Mammary epithelial cell (primary cell): ENCODE data around the gene PGM5.

Experiments
- EZH2 ChIP-seq: IDR thresholded peaks from 2 replicates; pipeline ENCODE4 v1.6.1; 2012; ENCODE audit warnings: low read length, inconsistent platforms, borderline replicate concordance
- TF ChIP-seq, protein P1 (sequence below), 2 donors: IDR thresholded peaks in 1 of 2; conservative IDR thresholded peaks in 1 of 2; 2 replicates each; pipeline ENCODE4 v1.5.1; 2011 to 2012; ENCODE audit warnings: inconsistent platforms in 2 of 2, low read length in 2 of 2, mild to moderate bottlenecking in 2 of 2, control low read depth in 1 of 2, low read depth in 1 of 2; ENCODE audit not compliant: insufficient read depth in 1 of 2; ENCODE audit errors: extremely low read depth in 1 of 2

DNA sequence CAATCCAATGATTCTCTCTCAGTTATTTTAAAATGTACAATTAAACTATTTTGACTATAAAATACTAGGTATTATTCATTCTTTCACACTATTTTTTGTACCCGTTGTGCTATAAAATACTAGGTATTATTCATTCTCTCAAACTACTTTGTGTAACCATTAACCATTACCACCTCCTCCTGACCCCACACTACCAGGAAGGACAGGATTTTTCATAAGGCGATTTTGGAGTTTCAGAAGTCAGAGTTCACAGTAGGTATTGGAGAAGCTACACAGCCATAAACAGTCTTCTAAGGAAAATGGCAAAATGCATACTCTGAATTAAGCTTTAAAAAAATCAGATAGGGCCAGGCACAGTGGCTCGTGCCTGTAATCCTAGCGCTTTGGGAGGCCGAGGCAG is 219.4 kb downstream of the PGM5 start:
- TF ChIP-seq EZH2 = no peak
- TF ChIP-seq, protein P1, sequence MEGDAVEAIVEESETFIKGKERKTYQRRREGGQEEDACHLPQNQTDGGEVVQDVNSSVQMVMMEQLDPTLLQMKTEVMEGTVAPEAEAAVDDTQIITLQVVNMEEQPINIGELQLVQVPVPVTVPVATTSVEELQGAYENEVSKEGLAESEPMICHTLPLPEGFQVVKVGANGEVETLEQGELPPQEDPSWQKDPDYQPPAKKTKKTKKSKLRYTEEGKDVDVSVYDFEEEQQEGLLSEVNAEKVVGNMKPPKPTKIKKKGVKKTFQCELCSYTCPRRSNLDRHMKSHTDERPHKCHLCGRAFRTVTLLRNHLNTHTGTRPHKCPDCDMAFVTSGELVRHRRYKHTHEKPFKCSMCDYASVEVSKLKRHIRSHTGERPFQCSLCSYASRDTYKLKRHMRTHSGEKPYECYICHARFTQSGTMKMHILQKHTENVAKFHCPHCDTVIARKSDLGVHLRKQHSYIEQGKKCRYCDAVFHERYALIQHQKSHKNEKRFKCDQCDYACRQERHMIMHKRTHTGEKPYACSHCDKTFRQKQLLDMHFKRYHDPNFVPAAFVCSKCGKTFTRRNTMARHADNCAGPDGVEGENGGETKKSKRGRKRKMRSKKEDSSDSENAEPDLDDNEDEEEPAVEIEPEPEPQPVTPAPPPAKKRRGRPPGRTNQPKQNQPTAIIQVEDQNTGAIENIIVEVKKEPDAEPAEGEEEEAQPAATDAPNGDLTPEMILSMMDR (conservative IDR thresholded peaks at IDR 0.05 in 1 of 2, IDR thresholded peaks at IDR 0.05 in 1 of 2; ENCODE audit: extremely low read depth in 1 of 2, insufficient read depth in 1 of 2, low read depth in 1 of 2, low read length in 2 of 2) = no peak
